NCI-H2196 (cell line): ENCODE results near the gene STK32A.
"Not testable (repeated sequence)": the region's sequence is repeated elsewhere in the genome, so short reads cannot be mapped to it uniquely, and the experiment has no call there.

Source experiments
- DNase-seq: peaks from one replicate; lab custom pipeline; 2025; ENCODE audit not compliant: unreplicated experiment; lab: John Stamatoyannopoulos, UW

The STK32A gene

DNA sequence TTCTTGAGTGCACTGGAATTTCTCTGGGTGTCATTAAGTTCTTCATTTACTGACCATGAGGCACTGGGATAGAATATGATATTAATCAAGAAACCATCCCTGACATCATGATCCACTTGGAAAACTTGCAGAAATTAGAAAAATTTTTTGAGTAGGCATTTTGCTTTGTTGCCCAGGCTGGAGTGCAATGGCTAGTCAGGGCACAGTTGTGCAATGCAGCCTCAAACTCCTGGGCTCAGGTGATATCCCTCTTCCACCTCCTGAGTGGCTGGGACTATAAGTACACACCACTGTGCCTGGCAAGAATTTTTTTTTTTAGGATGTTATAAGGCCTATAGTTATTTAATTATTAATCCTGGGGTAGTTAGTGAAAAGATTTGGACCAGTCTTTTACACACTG, 106.5 kb downstream of the STK32A start:
- no peak for DNase-seq

DNA sequence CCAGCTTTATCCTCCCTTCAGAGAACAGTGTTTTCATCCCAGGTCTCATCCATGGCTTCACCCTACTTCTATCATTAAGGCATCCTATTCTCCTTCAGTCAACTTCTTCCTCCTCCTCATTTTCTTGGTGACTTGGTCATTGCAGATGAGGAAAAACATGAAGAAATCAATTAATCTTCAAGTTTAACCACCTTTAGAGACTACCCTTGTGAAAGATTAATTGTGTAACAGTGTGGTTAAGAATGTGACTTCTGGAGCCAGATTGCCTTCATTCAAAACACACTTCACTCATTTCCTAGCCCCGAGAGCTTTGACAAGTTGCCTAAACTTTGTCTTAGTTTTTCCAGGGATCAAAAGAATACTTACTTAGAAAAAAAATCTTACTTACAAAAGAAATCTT, 110.0 kb downstream of the STK32A start:
- DNase-seq: no peak

DNA sequence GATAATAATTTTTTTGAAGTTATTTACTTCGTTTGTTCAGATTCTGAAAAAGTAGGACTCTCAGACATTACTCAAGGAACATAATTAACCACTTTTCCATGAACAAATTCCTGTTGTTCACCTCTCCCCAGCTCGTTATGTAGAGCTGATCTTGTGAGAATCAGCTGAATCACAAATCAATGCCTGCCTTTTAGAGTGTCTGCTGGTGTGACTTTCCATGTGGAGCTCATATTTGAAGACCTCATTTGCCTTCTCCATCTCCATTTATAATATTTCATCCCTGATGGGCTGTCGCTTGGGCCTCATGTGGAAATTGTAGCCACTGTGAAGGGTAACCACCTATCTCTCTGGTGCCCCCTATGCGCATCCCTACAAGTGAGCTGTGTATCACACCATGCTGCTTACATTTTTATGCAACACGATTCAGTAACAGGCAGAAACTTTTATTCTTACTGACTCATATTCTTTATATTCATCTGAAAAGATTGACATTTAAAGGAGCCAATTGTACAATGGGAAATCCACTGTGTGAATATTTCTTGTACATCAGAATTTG, 111.3 kb downstream of the STK32A start:
- DNase-seq: no peak

DNA sequence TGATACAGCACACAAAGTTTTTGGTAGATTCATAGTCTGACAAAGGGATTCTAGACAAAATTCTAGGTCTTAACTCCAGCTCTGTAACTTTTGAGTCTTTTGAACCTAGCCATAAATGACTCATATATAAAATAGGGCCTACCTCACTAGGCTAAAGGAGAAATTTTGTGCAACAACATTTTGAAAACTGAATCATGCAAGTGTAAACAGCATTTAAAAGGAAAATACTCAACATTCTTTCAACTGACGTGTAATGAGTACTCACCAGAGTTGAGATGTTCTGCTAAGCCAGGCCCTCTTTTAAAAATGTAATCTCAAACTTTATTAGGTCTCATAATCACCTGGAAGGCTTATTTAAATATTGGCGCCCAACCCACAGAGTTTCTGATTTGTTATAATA, 113.2 kb downstream of the STK32A start:
- no peak for DNase-seq

DNA sequence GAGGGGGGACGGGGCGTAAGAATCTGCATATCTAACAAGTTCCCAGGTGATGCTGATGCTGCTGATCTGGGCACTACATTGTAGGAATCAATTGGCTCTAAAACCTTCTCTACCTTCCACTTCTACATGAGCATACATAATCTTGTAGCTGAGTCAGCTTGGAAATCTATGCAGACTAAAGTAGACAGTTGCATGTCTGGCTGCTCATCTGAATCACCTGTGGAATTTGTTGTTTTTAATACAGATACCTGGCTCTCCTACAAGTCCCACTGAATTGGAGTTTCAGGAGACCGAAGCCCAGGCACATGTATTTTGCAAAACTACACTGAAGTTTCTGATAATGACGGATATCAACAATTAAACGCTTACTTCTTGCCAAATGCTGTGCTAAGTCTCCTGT, 113.6 kb downstream of the STK32A start:
- no peak for DNase-seq

DNA sequence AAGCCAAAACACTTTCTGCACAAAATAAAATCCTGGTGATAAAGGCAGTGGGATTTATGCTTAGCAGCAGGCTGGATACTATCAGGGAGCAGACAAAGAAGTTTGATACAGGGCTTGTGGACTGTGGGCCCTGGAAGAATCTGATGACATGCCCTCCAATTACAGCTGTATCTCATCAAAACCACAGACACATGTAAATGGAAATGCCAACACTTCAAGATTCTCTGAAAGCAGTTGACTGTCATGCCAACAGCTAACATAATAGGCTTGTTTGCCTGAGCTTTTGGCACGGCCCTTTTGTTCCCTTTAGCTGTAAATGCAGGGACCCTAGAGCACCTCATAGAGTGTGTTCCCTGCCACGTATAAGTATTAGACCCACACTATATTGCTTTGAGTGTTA, 114.4 kb downstream of the STK32A start:
- no peak for DNase-seq

DNA sequence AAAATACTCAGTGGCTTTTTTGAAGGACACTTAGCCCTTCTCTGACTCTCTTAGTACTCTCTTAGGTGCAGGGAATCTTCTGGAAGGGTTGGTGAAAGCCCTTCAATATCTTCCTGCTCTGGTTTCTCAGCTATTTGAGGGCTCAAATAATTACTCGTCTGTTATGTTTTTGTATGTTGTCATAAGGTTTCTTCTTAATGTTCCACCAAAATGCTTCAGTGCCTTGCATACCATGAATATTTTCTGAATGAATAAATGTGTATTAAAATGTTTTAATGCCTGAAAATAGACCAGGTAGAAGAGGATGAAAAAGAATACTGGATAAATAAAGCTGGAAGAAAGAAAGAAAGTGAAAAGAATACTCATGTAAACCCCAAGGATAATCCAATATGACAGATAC, 124.3 kb downstream of the STK32A start:
- DNase-seq: no peak

DNA sequence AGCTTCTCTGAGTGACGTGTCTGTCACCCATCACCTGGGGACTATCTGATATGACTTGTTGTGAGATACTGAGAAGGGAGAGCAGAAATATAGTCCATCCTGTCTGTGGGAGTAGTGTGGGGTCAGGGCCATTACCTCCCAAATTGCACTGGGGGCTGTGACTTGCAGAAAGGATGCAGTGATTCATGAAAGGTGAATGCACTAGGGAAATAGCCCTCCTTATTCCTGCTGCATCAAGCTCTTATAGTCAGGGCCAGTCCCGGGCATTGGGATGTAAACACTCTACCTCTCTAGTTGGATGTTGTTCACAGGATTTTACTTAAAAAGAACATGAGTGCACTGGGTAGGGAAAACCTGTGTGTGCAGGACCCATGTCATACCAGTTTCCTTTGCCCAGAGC, 124.8 kb downstream of the STK32A start:
- no peak for DNase-seq

DNA sequence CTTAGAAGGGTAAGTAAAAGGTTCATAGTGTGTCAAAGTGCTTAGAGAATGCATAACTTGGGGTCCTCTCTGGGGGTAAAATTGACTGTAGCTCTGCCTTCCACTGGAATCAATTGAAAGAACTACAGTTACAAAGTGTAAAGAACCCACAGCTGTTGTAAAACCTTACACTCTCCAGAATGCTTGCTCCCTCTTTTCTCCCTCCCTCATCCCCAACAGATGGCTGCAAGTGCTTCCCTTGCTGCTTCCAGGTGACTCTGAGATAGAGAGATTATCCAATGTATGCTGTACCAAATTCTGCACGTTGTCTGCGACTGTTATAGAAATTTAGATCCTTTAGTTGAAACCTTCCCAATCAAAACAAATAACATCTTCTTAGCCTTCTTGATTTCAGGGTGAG, 126.0 kb downstream of the STK32A start:
- no peak for DNase-seq

DNA sequence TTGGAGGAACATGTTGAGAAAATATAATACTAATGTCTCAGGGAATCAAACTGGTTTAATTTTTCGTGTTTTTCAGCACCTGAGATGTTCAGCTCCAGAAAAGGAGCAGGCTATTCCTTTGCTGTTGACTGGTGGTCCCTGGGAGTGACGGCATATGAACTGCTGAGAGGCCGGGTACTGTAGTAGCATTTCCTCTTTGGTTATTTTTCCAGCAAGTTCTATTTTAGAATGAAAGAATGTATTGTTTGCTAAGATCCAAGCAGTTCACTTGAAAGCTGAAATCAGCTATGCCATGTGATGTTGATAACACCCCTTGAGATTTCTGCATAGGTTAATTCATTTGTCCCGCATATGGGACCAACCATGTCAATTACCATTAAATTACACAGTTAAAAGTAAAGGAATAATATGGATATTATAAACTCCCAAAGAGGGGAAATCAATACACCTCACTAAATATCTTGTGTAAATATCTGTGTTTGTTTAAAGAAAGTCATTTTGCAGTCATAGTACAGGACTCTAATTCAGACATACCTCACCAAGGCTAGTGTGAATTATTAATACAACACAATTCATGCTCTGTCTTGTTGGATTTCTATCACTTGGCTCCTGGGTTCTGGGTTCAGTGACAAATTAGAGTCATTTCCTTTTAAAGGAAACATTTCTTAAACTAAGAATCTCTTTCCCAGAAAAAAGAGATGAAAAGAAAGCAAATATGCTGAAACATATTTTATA, 126.8 kb downstream of the STK32A start:
- DNase-seq: no peak

DNA sequence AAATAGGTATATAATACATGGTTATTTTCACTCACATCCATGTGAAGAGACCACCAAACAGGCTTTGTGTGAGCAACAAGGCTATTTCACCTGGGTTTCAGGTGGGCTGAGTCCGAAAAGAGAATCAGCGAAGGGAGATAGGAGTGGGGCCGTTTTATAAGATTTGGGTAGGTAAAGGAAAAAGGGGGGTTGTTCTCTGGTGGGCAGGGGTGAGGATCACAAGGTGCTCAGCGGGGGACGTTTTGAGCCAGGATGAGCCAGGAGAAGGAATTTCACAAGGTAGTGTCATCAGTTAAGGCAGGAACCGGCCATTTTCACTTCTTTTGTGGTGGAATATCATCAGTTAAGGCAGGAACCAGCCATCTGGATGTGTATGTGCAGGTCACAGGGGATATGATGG, 132.6 kb downstream of the STK32A start:
- DNase-seq: not testable (repeated sequence)

DNA sequence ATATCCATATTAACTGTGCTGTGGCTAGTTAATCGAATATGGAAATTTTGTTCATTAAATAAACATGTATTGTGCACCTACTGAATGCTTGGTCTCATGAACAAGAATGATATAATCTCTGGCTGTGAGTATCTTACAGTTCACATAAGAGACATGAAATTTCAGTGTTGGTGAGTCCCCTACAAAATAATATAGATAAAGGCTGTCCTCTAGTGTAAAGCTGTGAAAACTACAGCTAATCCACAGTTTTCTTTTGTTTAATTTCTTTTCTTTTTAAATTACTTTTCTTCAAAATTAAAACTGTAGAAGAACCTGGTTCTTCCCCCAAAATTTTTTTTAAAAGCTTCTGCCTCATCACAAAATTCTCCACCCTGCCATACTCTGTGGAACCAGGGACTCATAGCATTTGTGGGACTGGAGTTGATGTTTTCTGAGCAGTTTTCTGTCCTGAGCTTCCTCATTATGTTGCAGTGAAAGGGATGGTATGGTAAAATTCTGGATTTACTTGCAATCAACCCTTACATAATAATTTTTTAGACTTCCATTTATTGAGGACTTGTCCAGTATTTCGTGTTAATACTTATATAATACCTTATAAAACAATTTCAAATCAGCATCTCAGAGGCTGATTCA, 135.0 kb downstream of the STK32A start:
- peak; percentile 28 for DNase-seq

DNA sequence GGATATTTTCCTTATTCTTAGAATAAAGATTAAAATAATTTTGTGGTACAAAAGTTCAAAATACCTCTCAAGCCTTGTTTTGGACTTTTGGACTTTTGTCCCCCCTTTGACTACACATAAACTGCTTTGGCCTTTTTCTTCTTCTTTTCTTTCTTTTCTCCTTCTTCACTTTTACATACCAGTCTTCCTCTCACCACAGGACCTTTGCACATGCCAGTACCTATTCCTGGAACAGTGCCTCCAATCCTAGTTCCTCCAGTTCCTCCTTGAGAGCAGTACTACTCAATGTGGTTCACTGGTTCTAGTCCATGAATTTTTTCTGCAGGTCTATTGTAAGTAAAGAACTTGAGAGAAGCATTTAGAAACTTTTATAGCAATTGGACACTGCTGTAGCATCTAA, 136.5 kb downstream of the STK32A start:
- DNase-seq: no peak

DNA sequence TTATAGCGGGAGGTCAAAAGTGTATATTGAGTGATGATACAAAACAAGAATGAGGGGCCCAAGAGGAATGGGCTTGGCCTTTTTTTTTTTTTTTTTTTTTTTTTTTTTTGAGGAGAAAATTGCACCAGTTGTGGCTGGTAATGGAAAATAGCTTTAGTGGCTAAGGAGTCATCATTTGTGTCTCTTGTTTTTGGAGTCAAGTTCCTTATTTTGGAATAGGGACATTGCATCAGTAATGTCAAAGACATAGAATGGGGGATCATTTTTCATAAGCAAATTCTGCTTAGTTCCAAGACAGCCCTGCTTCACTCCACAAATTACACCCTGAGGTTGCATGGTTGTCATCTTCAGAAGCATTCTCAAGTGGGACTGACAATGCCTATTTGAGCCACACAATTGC, 137.4 kb downstream of the STK32A start:
- DNase-seq: no peak

DNA sequence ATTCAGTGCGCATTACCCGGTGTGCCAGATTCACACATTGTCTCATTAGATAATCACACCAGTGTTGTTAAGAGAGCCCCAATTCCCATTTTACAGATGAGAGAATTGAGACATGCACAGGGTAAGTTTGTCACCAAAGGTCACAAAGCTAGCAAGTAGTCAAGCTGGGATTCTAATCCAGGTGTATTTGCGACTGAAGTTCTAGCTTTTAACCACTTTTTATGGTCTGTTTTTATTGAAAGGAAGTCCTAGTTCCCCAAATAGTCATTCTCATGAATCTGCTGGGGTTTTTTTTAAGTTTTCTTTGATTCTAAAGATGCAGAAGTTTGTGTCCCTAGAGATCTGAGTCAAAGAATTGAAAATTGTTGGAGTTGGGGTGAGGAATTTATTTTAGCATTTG, 138.5 kb downstream of the STK32A start:
- no peak for DNase-seq

DNA sequence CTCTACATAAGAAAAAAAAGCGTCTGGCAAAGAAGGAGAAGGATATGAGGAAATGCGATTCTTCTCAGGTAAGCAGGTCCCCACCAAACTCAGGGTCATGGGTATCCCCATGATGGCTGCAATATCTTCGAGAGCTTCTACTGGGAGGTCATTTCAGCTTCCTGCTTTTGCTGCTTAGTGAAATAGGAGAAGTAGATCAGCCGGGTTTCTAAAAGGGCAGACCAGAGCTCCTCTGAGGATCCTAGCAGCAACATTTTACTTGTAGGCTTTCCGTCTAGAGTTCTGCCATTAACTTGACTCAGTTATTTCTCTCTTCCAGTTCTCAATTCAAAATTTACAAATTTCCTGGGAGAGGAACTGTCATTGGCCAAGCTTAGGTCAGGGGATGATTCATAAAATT, 140.3 kb downstream of the STK32A start:
- DNase-seq: no peak

DNA sequence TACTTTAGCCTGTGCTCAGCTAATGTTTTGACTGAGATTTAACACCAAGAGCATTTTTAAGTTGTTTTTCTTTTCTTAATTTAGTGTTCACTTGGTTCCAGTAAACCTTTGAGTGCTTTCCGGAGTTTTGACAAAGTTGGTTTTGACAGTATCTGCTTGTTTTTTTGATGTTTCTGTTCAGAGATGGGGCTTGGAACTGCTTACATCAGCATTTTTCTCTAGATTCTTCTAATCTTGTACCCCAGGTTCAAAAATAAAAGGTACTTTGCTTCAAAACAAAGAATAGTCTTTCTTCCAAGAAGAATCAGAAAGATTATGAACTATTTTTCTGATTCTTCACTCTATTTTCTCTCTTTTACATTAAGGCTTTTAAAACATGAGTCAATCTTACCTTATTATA, 142.9 kb downstream of the STK32A start:
- no peak for DNase-seq

DNA sequence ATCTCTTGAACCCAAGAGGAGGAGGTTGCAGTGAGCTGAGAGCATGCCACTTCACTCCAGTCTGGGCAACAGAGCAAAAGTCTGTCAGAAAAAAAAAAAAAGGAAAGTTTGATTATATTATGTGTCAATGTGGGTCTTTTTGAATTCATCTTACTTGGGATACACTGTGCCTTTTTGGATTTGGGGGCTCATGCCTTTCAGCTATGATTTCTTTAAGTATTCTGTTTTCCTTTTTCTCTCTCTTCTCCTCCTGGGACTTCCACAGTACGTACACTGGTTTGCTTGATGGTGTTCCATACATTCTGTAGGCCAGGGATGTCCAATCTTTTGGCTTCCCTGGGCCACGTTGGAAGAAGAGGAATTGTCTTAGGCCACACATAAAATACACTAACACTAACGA, 146.7 kb downstream of the STK32A start:
- DNase-seq: no peak

DNA sequence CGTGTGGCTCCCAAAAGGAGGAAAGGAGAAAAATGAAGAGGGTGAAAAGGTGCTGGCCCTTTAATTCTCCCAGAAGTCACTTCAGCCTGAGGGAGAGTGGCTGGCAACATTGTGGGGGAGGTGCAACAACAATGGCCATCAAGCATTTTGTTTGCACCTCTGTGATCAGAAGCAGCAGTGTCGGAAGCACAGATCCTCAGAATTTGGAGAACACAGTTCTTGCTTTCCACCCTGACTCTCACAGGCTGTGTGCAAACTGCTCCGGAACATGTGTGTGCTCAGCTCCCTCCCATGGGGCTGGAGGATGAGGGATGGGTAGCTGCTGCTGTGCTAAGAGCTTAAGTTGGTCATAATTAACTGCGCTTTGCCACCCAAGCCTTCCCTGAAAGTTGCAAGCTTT, 147.9 kb downstream of the STK32A start:
- DNase-seq: no peak

DNA sequence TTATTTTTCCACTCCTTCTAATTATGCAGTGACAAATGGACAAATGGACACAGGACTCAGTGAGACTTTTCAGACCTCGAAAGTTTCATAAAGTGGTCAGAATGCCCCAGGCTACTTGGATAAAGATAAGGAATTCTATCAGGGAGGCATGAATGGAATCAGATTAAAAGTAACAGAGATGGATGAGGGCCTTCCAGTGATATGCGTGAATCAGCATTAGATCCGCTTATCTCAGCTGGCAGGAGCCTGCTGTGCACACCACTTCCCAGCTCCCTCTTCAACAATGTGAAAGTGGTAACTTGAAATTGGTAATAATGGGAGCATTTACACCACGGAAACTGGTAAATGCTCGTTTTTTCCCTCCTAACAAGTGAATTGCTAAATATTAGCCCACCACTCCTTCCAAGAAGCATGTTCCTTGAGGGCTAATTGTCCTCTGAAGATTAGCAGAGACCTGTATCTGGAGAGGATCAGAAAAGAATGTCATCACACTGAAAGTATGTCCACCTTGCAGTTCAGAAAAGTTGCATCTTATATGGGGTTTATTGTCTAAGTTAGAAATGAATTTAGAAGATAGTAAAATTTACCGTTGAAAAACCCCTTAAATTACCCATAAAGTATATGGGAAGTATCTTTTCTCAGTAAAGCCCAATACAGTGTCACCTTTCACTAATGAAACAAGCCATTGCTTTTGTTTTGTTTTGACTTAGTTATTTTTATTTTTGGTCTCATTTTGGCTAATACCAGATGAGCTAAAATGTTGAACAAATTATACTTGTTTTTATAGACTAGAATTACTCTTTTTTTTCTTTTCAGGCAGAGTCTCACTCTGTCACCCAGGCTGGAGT, 149.7 kb downstream of the STK32A start:
- DNase-seq: no peak

DNA sequence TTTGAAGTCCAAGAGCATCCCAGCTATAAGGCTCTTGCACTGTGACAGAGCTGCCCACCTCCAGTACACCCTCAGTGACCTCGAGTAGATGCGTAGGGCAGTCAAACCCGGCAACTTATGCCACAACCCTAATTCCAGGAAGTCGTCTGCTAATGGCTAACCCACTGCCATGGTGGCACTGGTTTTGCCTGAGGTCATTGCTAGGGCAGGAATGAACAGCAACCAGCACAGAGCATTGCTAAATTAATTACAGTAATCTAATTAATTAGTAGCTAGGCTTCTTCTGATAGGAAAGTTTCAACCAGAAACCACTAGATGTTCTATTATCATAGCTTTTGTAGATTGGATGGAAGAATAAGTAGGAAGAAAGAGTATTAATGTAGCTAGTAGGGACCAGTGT, 152.3 kb downstream of the STK32A start:
- no peak for DNase-seq
